Forelimb muscle (tissue), 1 donor: ENCODE measurements around the gene VIM. TPM values are rescaled to one million over a fixed set of nuclear protein-coding genes. Genes with fewer than 3 reads are reported as not detected.

Experiments used
- DNase-seq: peaks from one replicate; pipeline ENCODE4 v3.0.0-alpha.2; 2013; ENCODE audit warnings: low read depth
- polyA plus RNA-seq: library from polyadenylated mRNA; unstranded; fragments of 120-200 nt; gene quantifications from one replicate; pipeline ENCODE4 v1.2.1, GENCODE V29; 2013; ENCODE audit not compliant: insufficient read length

VIM gene
- polyA plus RNA-seq = 2,675 TPM

DNA sequence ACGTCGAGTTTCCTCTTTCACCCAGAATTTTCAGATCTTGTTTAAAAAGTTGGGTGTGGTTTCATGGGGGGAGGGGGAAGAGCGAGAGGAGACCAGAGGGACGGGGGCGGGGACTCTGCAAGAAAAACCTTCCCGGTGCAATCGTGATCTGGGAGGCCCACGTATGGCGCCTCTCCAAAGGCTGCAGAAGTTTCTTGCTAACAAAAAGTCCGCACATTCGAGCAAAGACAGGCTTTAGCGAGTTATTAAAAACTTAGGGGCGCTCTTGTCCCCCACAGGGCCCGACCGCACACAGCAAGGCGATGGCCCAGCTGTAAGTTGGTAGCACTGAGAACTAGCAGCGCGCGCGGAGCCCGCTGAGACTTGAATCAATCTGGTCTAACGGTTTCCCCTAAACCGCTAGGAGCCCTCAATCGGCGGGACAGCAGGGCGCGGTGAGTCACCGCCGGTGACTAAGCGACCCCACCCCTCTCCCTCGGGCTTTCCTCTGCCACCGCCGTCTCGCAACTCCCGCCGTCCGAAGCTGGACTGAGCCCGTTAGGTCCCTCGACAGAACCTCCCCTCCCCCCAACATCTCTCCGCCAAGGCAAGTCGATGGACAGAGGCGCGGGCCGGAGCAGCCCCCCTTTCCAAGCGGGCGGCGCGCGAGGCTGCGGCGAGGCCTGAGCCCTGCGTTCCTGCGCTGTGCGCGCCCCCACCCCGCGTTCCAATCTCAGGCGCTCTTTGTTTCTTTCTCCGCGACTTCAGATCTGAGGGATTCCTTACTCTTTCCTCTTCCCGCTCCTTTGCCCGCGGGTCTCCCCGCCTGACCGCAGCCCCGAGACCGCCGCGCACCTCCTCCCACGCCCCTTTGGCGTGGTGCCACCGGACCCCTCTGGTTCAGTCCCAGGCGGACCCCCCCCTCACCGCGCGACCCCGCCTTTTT is at the start of gene VIM:
Gene VIM (plus strand): TSS at position 151 of the 925 bp plus-strand sequence. CDS start 1,182 bp downstream, outside the sequence.
- DNase-seq = no peak

DNA sequence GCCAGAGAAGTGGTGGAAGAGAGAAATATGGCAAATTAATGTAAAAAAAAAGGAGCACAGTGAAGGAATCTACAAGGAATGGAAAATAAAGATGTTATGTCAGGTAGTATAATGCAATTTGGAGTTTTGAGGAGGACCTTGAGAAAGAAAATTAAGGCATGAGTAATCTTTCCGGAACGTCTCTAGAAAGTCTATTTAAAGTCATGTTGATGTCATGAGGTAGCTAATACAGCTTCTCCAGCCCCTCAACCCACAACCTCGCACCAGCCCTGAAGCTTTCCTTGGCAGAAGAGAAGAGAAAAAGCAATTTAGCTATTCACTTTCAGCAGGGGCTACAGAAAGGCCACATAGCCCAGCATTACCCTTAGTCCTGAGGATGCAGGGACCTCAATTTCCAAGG is 49.0 kb upstream of the VIM start:
- no peak for DNase-seq

DNA sequence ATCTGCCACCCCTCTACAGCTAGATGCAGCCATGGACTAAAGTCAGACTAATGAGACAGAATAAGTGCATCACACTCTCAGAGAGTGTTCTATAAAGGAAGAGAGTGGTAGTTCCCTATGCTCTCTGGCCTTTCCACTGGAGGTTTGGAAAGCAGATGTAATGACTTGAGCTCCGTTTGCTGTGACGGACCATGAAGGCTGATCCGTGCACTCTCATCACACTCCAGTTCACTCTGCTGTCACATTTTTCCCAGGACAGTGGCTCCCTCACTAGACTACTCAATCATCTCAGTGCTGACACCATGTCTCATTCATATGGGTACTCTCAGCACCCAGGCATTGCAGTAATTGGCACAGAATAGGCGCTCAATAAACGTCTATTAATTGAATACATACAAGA is 46.9 kb upstream of the VIM start:
- no peak for DNase-seq

DNA sequence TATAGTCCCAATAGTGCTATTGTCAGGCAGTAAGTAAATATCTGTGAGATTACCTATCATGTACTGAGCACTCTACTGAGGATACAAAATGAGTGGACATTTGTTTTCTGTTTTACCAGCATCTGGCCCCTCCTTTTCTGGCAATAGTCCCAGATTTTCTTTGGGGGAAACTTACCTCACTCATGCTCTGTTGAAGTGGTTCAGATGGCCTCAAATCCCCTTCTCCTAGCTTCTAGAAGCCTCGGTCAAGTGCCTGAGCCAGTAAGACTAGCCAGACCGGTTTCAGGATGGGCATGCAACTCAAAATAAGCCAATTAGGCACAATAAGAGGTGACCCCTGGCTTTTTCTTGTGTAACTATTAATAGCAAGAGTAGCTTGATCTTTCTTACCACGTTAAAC is 46.3 kb upstream of the VIM start:
- no peak for DNase-seq

DNA sequence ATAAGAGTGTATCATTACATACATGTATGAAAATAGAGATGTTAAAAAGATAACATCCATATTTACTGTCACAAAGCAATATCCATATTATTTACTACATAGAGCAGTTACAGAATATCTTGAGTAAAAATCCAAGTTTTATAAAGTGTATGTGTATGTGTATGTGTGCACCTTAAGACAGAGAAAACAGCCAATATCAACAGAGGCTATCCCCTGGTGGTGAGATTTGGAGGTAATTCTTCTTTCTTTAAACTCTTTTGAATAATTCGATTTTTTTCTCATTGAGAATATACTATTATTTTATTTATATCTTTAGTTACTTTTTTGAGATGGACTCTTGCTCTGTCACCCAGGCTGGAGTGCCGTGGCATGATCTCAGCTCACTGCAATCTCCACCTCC is 44.9 kb upstream of the VIM start:
- no peak for DNase-seq

DNA sequence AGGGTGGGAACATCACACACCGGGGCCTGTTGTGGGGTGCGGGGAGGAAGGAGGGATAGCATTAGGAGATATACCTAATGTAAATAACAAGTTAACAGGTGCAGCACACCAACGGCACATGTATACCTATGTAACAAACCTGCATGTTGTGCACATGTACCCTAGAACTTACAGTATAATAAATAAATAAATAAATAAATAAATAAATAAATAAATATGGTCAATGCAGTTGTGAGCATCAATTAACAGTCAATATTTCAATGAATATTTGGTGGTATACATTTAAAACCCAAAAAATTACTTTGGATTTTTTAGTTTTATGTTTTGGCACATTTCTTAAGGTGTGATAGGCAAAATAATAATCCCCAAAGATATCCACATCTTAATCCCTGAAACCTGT is 42.2 kb upstream of the VIM start:
- DNase-seq = no peak

DNA sequence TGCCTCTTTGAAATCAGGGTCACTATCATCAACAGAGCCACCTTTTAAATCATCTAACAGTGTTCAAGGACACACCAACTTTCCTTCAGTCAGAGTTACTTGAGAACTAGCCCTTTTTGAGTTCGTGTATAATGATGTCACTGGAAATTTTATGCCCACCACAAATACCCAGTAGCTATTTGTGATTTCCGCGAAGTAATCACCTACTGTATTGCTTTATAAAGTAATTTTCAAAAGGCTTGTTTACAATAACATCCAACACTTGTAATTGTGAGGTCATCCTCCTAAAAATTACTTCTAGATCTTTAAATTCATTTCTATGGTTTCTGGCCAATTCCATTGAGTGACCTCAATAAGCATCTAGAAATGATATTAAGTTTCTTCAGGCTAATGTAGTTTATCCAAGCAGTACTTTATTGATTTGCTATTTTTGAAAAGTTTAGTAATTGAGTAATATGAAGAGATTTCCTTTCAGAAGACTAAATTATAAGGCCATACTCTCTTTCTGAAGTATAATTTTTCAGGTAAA is 39.3 kb upstream of the VIM start:
- DNase-seq = no peak

DNA sequence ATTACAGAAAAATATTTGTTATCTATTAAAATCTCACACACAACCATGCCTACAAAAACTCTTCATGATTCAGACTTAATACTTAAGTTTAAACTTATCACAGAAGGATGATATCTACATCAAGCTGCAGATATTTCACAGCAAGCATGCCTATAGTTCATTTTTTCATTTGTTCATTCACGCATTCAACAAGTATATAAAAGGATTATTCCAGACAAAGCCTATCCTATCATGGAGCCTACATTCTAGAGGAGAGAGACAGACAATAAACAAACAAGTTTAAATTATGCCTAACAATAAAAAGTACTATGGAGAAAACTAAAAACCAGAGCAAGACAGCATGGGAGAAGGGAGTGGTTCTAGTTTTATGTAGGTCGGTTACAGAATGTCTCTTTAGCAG is 37.4 kb upstream of the VIM start:
- no peak for DNase-seq

DNA sequence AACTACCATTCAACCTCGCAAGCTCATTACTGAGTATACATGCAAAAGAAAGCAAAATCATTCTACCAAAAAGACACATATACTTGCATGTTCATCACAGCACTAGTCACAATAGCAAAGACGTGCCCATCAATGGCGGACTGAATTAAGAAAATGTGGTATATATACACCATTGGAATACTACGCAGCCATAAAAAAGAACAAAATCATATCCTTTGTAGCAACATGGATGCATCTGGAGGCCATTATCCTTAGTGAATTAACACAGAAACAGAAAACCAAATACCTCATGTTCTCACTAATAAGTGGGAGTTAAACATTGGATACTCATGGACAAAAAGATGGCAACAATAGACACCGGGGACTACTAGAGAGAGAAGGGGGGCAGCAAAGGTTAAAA is 33.0 kb upstream of the VIM start:
- no peak for DNase-seq

DNA sequence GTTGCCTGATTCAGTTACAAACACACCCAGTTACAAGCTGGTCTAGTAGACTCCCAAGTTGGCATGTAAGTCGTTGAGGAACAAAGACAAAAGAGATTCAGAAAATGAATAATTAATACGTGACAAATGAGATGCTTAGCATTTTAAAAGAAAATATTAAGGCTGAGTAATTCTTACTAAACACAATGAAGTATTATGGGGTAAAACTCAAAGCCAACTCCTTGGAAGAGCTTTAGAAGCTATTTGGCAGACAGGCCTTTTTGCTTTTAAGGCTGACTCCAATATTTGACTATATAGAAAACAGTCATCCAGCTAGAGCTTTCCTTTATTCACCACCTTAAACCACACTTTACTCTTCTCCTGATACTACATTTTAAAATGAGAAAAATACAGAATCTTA is 32.0 kb upstream of the VIM start:
- no peak for DNase-seq

DNA sequence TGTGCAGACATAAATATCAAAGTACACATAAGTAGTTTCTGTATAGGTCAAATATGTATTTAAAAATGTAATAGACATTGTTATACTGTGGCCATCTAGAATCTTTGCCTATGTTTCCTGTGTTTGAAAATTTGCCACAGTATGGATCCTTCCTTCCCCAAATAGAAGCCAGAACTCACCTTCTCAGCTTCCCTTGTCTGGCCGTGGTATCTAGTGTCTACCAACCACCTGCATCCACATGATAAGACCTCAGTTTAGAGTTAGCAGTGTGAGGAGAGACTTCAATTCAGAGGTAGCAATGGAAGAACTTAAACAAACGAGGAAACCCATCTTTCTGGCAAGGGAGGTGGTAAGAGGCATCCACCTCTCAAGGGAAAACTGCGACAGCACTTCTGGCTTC is 31.5 kb upstream of the VIM start:
- DNase-seq = no peak

DNA sequence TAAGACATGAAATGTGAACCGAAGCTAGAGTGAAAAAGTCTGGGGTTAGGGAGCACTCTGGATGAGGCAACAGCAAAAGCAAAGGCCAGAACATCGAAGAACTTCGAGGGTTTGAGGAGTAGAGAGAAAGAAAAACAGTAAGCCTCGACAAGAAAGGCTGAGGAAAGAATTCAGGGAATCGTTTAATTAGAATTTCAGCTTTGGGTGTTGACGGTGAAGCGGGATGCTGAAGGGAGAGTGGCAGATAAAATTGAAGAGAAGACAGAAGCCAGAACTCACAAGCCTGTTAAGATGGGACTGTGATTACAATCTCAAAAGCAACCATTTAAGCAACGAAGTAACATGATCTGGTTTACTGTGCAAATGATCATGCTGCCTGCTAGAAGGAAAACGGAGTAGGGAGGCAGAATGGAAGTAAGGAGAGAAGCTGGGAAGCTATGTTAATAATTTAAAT is 28.7 kb upstream of the VIM start:
- DNase-seq = no peak

DNA sequence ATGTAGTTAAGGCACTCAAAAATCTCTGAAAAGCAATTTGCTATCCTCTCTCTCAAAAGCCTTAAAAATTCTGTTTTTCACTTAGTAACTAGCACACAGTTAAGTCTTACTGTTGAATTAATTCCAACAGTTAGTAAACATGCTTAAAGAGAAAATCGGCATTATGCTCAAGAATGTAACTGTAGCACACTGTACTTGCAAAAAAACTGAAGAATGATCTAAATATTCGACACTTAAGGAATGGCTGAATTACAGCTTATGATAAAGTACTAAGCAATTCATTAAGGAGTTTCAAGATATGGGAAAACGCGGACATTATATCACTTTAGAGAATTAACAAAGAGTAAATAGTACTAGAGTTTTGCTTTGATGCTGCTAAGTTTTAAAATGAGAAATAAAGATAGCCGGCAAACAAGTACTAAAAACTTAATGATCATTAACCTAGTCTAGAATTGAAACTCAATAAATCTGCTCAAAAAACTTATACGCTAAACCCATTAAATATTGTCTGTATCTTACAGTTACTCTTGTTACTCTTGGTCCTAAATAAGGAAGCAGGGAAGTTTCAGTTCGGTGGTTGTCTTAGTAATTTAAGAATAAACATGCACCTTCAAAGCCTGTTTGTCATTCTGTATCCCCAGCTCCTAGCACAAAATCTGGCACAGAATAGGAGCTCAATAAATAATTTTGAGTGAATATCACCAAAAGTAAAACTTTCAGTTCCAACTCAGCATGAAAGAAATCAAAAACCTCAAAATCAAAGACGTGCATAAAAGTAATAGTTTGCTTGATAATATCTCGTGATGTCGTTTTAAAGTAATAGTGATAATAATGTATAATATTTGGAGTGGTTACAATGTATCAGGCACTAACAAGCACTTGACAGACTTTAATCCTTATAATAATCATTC is 27.8 kb upstream of the VIM start:
- no peak for DNase-seq

DNA sequence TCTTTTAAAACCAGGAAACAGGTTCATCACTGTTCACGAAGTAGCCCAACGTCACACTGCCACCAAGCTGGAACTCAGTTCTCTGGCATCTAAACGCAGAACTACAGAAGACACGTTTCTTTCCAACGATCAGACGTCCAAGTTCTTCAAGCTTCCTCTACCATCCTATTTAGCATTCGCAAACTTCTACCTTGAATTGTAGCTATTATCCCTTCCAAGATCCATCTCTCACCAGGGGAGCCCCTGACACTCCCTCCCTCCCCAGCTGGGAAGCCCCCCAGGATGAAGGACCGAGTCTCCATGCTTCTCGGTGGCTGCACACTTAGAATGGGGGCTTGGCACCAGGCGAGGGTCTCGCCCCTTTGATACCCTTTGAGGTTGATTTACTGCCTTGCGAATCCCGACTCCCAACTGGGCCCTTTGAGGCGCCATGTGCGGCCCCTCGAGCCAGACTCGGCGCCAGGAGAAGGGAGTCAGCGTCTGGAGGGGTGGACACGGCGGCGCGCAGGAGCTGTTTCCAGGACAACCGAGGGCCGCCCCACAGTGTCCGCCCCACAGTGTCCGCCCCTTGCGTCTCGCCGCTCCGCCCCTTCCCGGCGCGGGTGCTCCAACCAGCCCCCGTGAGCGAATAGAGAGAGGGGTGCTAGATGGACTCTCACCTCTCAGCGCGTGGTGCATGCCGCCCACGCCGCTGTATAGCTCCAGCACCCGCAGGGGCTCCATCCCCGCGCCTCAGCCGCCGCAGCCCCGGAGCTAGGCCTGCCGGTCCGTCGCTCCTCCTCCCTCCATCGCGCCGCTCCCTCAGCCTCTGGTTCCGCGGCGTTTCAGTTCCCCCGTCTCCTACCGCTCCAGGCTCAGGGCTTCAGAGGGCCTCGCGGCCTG is 26.9 kb upstream of the VIM start, which contains the start of gene TRDMT1:
Gene TRDMT1 (minus strand): TSS at position 761 of the 882 bp plus-strand sequence. CDS start 38 bp downstream, at position 723.
- DNase-seq = peak; percentile 78

DNA sequence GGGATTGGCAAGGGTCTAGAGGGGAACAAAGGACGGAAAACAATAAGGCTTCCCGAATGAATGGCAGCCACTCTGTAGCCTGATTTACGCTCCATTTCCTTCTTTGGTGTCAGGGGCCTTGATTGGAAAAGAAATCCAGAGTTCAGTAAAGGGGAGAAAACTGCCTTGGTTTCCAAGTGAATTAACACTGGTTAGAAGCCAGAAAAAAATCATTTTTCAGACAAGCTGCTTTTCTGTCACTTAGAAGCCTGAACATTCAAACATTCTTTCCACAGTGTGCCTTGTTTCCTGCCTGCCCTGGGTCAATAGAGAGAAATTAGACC is 26.3 kb upstream of the VIM start:
- DNase-seq = no peak

DNA sequence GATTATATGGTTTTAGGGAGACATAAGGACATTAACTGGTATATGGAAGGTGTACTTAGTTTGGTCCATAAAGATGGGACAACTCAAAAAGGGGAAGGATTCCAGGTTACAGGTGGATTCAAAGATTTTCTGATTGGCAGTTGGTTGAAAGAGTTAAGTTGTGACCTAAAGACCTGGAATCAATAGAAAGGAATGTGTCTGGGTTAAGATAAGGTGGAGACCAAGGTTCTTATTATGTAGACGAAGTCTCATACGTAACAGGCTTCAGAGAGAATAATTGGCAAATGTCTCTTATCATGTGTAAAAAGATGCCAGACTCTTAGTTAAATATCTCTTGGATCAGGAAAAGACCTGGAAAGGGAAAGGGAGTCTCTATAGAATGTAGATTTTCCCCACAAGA is 25.5 kb upstream of the VIM start:
- no peak for DNase-seq

DNA sequence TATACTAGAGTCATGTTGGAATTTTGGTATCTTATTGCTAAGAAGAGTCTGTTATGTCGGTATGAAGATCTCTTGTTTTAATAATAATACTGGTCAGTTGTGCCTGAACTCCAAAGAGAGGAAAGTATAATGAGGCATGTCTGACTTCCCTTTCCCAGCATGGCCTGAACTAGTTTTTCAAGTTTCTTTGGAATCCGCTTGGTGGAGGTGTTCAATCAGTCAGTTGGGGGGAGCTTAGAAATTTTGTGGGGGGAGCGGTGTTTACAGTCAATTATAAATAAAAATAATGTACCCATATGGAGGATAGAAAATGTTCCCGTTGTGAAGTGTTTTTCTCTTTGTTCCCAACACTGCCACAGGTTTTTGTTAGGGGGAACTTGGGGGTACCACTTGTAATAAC is 25.0 kb upstream of the VIM start:
- DNase-seq = no peak

DNA sequence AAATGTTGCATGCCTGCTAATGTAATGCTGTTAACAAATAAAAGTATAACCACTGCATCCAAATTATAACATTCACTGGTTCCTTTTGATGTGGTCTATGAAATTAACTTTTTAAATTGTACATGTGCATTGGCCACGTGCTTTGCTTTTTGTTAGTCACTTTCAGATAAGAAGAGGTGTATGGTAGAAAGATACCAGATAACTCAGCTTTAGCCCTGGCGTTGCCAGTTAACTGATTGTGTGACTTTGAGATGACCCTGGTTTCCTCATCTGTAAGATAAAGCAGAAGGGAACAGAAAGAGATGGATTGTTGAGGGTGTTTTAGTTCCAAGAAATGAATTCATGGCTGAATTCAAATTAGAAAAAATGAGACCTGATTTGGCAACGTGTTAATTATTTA is 24.6 kb upstream of the VIM start:
- no peak for DNase-seq

DNA sequence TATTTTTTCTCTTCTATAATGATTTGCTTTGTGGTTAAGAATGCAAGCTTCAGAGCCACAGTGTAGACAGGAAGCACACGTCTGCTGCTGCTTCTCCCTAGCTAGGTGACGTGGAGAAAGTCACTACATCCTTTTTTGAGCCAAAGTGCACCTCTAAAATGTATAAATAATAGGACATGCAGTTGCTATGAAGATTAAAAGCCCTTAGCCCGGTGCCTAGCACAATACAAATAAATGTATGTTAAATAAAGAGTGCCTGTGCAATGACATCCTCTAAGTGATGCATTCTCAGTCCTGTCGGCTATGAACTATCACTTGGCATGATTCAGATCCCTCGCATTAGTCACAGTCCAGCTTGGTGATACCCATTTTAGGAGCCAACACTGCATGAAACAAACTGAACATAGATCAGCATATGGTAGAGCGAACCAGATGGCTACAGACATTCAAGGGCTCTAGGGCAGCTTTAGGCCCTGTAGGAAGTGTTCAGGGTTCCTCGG is 21.8 kb upstream of the VIM start:
- DNase-seq = no peak

DNA sequence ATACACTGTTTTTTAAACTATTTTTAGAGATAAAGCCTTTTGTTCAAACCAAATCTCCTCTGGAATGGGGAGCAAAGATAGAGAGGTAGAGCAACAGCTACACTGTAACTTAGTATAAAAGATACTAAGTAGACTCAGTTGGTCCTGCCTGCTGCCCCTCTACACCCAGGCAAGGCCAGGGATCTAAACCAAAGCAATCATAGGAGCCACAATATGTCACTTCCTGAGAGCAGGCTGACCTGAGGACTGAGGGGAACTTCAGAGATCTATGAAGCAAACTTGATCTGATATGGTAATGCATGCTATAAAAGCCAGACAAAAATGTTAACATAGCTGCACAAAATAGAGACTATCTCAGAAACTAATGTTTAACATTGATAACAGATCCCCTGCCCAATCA is 19.6 kb upstream of the VIM start:
- no peak for DNase-seq

DNA sequence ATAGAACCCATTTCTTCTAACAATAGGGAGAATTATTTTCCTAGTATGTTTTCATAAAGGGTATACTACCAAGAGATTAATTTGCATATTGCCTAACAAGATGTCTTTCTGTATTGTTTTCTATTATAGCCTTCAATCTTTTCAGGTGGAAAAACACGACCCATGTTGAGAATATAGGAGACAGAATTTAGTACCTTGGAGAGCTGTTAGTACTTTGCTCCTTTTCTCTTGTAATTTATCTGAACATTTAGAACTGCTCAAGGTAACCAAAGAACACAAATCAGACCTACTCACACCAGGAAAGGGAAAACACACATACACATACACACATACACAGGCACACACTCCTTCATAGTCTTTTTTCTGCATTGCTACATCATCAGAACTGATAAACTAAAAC is 18.7 kb upstream of the VIM start:
- no peak for DNase-seq
